GM06990 (cell line): ENCODE results near the gene SRR.
A peak's percentile ranks its signal among the peaks of the same experiment; 100 is the strongest.
"Not testable (repeated sequence)": the region's sequence is repeated elsewhere in the genome, so short reads cannot be mapped to it uniquely, and the experiment has no call there.

Experiments
- DNase-seq: peaks from one replicate; pipeline ENCODE4 v3.0.0-alpha.2; 2011; ENCODE audit not compliant: insufficient read length; ENCODE audit errors: extremely low read depth
- H3K27me3 ChIP-seq: replicated peaks from 2 replicates; pipeline ENCODE4 v1.6.0; 2011; ENCODE audit warnings: low read length; ENCODE audit not compliant: control insufficient read depth, insufficient read depth
- H3K36me3 ChIP-seq: 2 replicates; pipeline ENCODE4 v1.5.1; 2011; ENCODE audit warnings: low read length; ENCODE audit not compliant: control insufficient read depth, insufficient read depth
- H3K4me3 ChIP-seq: replicated peaks from 2 replicates; pipeline ENCODE4 v1.5.1; 2011; ENCODE audit warnings: low read depth, mild to moderate bottlenecking, control low read depth, low read length
- TF ChIP-seq, protein P1 (sequence below): IDR thresholded peaks from 2 replicates; pipeline ENCODE4 v1.5.1; 2011; ENCODE audit warnings: low read length, control low read depth, mild to moderate bottlenecking, inconsistent platforms; ENCODE audit not compliant: insufficient read depth, poor library complexity, severe bottlenecking

SRR gene

DNA sequence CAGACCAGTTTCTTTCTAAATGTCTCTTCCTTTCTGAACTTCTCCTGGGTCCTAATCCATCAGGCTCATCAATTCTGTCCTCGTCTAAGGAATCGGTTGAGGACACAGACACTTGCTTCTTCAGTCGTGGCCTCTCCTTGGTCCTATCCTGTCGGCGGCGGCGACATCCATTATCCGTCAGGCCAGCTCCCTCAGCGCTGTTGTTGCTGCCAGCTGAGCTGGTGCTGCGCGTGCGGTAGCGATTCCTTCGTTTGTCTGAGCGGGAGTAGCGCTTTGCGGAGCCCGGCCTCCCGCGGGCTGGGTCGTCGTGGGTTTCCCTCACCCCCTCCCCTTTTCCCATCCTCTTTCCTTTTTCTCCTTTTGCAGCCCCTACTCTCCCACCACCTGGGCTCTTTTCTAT lies 4.0 kb upstream of the SRR start:
- H3K4me3 ChIP-seq: no peak overlapping the region
- TF ChIP-seq, protein P1, sequence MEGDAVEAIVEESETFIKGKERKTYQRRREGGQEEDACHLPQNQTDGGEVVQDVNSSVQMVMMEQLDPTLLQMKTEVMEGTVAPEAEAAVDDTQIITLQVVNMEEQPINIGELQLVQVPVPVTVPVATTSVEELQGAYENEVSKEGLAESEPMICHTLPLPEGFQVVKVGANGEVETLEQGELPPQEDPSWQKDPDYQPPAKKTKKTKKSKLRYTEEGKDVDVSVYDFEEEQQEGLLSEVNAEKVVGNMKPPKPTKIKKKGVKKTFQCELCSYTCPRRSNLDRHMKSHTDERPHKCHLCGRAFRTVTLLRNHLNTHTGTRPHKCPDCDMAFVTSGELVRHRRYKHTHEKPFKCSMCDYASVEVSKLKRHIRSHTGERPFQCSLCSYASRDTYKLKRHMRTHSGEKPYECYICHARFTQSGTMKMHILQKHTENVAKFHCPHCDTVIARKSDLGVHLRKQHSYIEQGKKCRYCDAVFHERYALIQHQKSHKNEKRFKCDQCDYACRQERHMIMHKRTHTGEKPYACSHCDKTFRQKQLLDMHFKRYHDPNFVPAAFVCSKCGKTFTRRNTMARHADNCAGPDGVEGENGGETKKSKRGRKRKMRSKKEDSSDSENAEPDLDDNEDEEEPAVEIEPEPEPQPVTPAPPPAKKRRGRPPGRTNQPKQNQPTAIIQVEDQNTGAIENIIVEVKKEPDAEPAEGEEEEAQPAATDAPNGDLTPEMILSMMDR: no peak
- DNase-seq: no peak
- H3K27me3 ChIP-seq: no peaks in the 10 kb centered on the region
- peaks cover 4% of the 10 kb centered on the region for H3K36me3 ChIP-seq

DNA sequence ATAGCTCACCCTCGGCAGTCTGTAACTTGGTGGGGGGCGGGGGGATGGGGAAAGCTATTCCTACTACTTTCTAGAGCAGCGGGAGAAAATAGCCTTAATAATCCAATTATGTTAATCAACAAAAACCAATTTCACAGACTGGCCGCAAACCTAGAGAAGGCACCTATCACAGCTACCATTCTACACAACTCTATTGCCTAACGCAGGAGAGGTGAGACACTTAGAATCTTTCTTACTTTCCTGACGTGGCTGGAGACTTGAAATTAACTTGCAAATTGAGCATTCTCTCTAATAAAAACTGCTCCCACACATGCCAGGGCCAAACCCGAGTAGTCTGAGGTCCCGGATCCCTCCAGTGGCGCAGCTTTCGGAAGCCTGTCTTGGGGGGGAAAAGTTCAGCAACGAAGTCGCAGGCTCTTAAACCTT lies 959 bp upstream of the SRR start:
- Histone ChIP-seq H3K36me3 (peaks cover 2% of the 10 kb centered on the region), H3K4me3 (peak overlapping the region; percentile 96), H3K27me3 (no peaks in the 10 kb centered on the region)
- TF ChIP-seq, protein P1: no peak
- DNase-seq: no peak

DNA sequence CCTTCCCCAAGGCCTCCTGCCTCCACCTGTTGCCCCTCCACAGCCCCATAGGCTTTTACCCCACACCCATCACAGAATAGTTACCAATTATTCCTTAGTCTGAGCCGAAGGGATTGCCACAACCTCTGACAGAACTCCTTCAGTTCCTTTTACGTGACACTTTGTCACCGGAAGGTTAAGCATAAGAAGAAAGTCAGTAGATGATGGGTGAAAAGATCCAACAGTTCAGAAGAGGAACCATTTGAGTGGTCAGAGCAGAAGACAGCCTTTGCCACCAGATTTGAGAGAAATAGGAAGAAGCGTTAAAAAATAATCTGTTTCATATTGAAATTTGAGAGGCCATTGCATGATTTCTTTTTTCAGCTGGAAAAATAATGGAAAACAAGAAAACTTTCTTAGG lies 1.2 kb downstream of the SRR start:
- H3K27me3 ChIP-seq: no peaks in the 10 kb centered on the region
- H3K36me3 ChIP-seq: no peaks in the 10 kb centered on the region
- H3K4me3 ChIP-seq: no peak overlapping the region
- TF ChIP-seq, protein P1: no peak
- DNase-seq: no peak

DNA sequence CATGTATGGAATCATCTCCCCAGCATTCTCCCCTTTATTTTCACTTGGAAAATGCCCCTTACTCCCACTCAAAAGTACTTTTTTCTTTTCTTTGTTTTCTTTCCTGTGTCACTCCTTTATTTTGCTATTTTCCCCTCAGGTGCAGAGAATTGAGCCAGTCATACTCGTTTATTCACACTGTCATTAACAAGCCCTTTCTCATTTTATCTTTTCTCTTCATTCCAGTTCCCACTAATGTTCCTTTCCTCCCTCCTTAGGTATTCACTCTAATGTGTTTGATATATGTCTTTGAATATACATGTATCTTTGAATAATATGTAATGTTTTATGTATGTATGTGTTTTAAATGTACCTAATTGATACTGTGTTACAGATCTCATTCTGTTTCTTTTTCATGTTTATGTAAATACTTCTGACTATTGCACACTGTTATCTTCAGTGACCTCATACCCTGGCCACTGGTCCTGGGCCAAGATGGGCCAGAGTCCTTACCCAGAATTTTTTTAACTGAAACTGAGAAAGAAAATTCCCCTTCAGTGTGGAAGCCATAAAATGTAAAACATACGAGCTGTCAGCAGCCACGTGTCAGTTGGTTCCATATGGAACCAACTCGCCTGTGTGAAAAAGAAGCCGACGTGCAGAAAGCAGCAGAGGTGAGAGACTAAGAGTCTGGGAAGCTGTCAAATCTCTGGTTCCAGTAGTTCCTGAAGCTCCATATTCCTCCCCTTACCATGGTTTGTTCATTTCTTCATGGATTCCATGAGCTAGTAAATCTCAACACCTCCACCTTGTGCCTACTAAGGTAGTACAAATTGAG lies 5.8 kb downstream of the SRR start:
- DNase-seq: no peak
- Histone ChIP-seq H3K4me3 (no peak overlapping the region), H3K27me3 (no peaks in the 10 kb centered on the region), H3K36me3 (no peaks in the 10 kb centered on the region)
- TF ChIP-seq, protein P1: no peak

DNA sequence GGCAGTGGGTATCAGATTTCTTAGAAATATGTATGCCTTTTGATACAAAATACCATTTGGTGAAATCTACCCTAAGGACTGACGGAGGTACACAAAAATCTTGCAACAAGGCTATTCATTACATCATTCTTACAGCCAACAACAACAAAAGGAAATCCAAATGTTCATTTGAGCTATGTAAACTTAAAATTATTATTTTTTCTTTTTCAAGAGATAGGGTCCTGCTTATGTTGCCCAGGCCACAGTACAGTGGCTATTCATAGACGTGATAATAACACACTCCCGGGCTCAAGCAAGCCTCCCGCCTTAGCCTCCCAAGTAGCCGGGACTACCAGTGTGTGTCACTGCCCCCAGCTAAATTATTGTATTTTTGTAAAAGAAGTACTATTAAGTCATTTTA lies 9.0 kb downstream of the SRR start:
- no peak for DNase-seq
- TF ChIP-seq, protein P1: no peak
- no peaks in the 10 kb centered on the region for H3K36me3 ChIP-seq

DNA sequence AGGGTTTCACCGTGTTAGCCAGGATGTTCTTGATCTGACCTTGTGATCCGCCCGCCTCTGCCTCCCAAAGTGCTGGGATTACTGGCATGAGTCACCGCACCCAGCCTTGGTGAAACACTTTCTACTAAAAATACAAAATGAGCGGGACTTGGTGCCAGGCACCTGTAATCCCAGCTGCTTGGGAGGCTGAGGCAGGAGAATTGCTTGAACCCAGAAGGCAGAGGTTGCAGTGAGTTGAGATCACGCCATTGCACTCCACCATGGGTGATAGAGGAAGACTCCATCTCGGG lies 13.1 kb downstream of the SRR start:
- H3K27me3 ChIP-seq, H3K36me3 ChIP-seq, DNase-seq, H3K4me3 ChIP-seq: not testable (repeated sequence)

More for the DNA sequence above, 9.0 kb downstream of the SRR start:
- no peak overlapping the region for H3K4me3 ChIP-seq
- no peaks in the 10 kb centered on the region for H3K27me3 ChIP-seq
